ENCODE data around the gene RUBCN.
"Not testable (repeated sequence)": the region's sequence is repeated elsewhere in the genome, so short reads cannot be mapped to it uniquely, and the experiment has no call there.

- TF ChIP-seq L3MBTL2 (conservative IDR thresholded peaks at IDR 0.05); SUZ12 (IDR thresholded peaks at IDR 0.05); ARNT (IDR thresholded peaks at IDR 0.05): not testable (repeated sequence)
Observed at GRCh38 chr3:197661234-197661834, 75.4 kb downstream of the RUBCN start.
